RWPE1 (cell line): ENCODE measurements around the gene SOAT2.

Source experiments
- CTCF ChIA-PET: fragments of 350-600 bp; sonication (Branson Sonifier 250); formaldehyde crosslinking; extraction: SDS; loops from one replicate; lab custom pipeline; 2021; lab: Yijun Ruan, JAX
- POLR2A ChIA-PET: fragments of 400-600 bp; formaldehyde crosslinking; extraction: SDS; loops from one replicate; lab custom pipeline; 2020; ENCODE audit warnings: antibody characterized with exemption; ENCODE audit not compliant: low non-redundant PET; lab: Yijun Ruan, JAX
- DNase-seq: peaks from one replicate; pipeline ENCODE4 v3.0.0; 2012; ENCODE audit warnings: low spot score
- H3K27ac ChIP-seq: fragments of 450-650 bp; 2 replicates; pipeline ENCODE4 v1.5.1; 2017
- CTCF ChIP-seq: fragments of 450-650 bp; conservative IDR thresholded peaks from 2 replicates; pipeline ENCODE4 v1.5.1; 2017; ENCODE audit warnings: low read depth, mild to moderate bottlenecking

SOAT2 gene

GRCh38 chr12:53098354-53098981 lies 4.8 kb upstream of the SOAT2 start:
- ChIA-PET CTCF (interaction anchor here (0.6 to 8.1 kb wide), 19 partner anchors 12 to 204 kb away, joined by 3 to 132 read pairs (median 3); partner anchors contain the start of genes CSAD, MYG1 and ZNF740), POLR2A (no interaction called here)
- TF ChIP-seq CTCF = no peak
- peak; percentile 90 for DNase-seq
- peak overlapping the region; percentile 100 for H3K27ac ChIP-seq

GRCh38 chr12:53099071-53099882 lies 4.0 kb upstream of the SOAT2 start:
- ChIA-PET POLR2A (interaction anchor here (0.6 to 0.7 kb wide), 2 partner anchors 20 to 45 kb away, joined by 3 to 7 read pairs; partner anchors contain the start of gene SPRYD3), CTCF (interaction anchor here (0.6 to 8.1 kb wide), 23 partner anchors 12 to 532 kb away, joined by 3 to 132 read pairs (median 3); partner anchors contain the start of genes CSAD, MYG1 and ZNF740)
- DNase-seq = peak; percentile 98
- peak; percentile 91 for TF ChIP-seq CTCF
- H3K27ac ChIP-seq = peak overlapping the region; percentile 100

GRCh38 chr12:53100466-53101151 lies 2.7 kb upstream of the SOAT2 start:
- POLR2A ChIA-PET = interaction anchor here (0.6 kb wide), 1 partner anchor 35 kb away, joined by 3 read pairs; no protein-coding TSS in a partner anchor

GRCh38 chr12:53101266-53101665 lies 2.0 kb upstream of the SOAT2 start:
- no peak for TF ChIP-seq CTCF
- ChIA-PET POLR2A (no interaction called here), CTCF (interaction anchor here (0.6 to 8.1 kb wide), 2 partner anchors 24 to 34 kb away, joined by 3 to 132 read pairs; no protein-coding TSS in a partner anchor)
- DNase-seq = no peak
- peak overlapping the region; percentile 100 for H3K27ac ChIP-seq

More at GRCh38 chr12:53100466-53101151, 2.7 kb upstream of the SOAT2 start:
- DNase-seq = no peak
- CTCF ChIA-PET = interaction anchor here (0.6 to 8.1 kb wide), 7 partner anchors 14 to 534 kb away, joined by 3 to 132 read pairs (median 8); no protein-coding TSS in a partner anchor
- TF ChIP-seq CTCF = no peak
- H3K27ac ChIP-seq = peak overlapping the region; percentile 100

GRCh38 chr12:53101931-53102781 lies 1.1 kb upstream of the SOAT2 start:
- peak overlapping the region; percentile 100 for H3K27ac ChIP-seq
- POLR2A ChIA-PET = no interaction called here
- CTCF ChIA-PET = interaction anchor here (0.6 to 8.1 kb wide), 4 partner anchors 30 to 576 kb away, joined by 4 to 132 read pairs (median 4); no protein-coding TSS in a partner anchor

More at GRCh38 chr12:53101931-53102781, 1.1 kb upstream of the SOAT2 start:
- TF ChIP-seq CTCF = no peak
- DNase-seq = no peak
